Bronchial epithelial cell (primary cell): ENCODE data around the gene EXOC1. TPM values are rescaled to one million over a fixed set of nuclear protein-coding genes. Genes with fewer than 3 reads are reported as not detected.

Experiments
- DNase-seq: peaks from one replicate; pipeline ENCODE4 v3.0.0-alpha.2; 2010; ENCODE audit warnings: low read depth
- FAIRE-seq: peaks from 2 replicates; lab custom pipeline; 2011; peaks lifted over from hg19 to GRCh38; lab: Jason Lieb, UNC
- H3K27me3 ChIP-seq: 2 replicates; pipeline ENCODE4 v1.5.1; 2011; ENCODE audit warnings: low read length; ENCODE audit not compliant: control insufficient read depth, insufficient read depth
- H3K36me3 ChIP-seq: 2 replicates; pipeline ENCODE4 v1.5.1; 2011; ENCODE audit warnings: low read length; ENCODE audit not compliant: control insufficient read depth, insufficient read depth
- H3K4me3 ChIP-seq: 2 replicates; pipeline ENCODE4 v1.5.1; 2011; ENCODE audit warnings: mild to moderate bottlenecking, low read depth, low read length, control low read depth
- CTCF ChIP-seq: IDR thresholded peaks from 2 replicates; pipeline ENCODE4 v1.5.1; 2011; ENCODE audit warnings: mild to moderate bottlenecking, moderate library complexity, low read length, control low read depth, inconsistent platforms; ENCODE audit not compliant: insufficient read depth, severe bottlenecking
- total RNA-seq: library from RNA; depleted of rRNA; stranded (reverse); fragments of >200 nt; gene quantifications from 2 replicates; pipeline ENCODE4 v1.2.1, GENCODE V29; 2014

The EXOC1 gene
- total RNA-seq, 1 donor from 2014 or later: 36.9 TPM

DNA sequence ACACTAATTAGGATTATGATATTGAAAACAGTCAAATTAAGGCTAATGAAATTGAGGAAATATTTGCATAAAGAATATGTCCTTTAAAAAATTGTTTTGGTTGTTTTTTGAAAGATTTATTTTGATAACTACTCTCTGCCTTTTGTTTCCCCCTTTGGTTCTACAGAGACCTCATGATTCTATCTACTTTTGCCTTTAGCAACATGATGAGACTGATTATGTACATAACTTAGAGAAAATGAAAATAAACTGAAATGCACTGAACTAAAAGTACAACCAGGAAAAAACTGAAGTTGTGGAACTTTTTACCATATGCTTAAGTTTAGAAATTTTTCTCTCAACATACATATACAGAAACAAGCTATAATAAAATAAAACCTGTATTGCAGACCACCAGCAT lies 21.4 kb downstream of the EXOC1 start:
- Histone ChIP-seq H3K4me3 (no peak overlapping the region), H3K36me3 (peaks cover 12% of the 10 kb centered on the region), H3K27me3 (no peaks in the 10 kb centered on the region)
- DNase-seq (no peak), FAIRE-seq (no peak)
- TF ChIP-seq CTCF: no peak

GRCh38 chr4:55876387-55876786 lies 22.9 kb downstream of the EXOC1 start:
- no peak for FAIRE-seq
- TF ChIP-seq CTCF: no peak
- no peak for DNase-seq
- Histone ChIP-seq H3K27me3 (no peaks in the 10 kb centered on the region), H3K36me3 (peaks cover 10% of the 10 kb centered on the region), H3K4me3 (no peak overlapping the region)

- Histone ChIP-seq H3K4me3 (no peak overlapping the region), H3K36me3 (peaks cover 12% of the 10 kb centered on the region), H3K27me3 (no peaks in the 10 kb centered on the region)
- DNase-seq (no peak), FAIRE-seq (no peak)
- no peak for TF ChIP-seq CTCF
These were observed 25.8 kb downstream of the EXOC1 start for GRCh38 chr4:55879224-55879623.

DNA sequence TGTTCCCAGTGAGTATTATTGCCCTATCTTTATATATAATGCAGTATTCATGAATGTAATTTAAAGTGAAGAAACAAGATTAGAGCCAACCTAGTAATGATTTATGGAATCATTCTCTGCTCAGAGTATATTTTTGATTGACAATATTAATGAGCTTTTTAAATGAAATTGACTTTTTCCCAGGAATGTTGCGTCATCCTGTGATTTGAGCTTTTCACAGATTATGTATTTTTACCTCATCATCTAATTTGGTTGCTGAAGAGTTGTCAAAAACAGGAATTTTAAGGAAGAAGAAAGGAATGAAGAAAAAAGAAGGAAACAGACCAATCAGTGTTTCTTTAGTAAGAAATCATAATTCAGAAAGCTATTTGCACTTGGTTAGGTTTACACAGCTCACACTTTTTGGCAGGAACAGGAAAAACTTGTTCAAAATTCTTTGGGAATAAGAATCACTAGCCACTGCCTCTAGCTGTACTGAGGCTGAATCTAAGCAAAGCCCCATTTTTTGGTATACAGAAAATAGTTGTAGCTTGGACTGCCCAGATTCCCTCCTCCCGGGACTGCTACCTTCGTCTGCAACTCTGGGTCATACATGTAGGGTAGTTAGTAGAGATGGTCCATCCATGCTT lies 27.3 kb downstream of the EXOC1 start:
- DNase-seq (peak; percentile 11), FAIRE-seq (no peak)
- no peak overlapping the region for H3K4me3 ChIP-seq
- H3K36me3 ChIP-seq: peaks cover 12% of the 10 kb centered on the region
- TF ChIP-seq CTCF: no peak
- H3K27me3 ChIP-seq: no peaks in the 10 kb centered on the region

DNA sequence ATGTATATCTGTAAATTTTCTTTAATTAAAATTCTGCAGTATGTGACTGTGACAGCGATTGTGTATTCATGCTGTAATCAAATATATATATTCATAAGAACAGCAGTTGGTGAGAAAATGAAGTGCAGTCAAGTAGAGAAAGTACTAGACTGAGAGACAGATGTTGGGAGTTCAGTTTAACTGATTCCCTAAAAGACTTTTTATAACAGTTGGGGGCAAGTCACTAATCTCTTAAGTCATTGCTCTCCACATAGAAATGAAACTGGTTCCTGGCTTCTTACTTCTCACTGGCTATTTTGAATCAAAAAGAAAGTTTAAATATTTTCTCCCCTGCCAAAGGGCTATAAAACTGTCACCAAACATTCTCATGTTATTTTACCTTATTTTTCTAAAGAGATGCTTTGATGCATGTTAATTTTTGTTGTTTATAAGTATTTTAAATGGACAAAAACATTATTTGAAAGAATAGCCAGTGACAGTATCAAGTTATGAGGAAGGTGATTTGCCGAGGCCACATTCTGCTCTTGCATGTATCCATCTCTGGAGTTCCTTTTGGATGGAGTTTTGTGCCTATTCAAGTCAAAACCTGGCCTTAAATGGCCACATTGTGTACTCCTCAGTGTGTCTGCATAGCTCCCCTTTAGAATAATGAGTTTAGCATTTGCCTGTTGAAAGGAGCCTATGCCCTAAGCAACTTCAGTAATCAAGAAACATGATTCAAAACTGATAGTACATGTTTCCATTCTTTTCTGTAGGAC lies 30.8 kb downstream of the EXOC1 start:
- TF ChIP-seq CTCF: no peak
- Histone ChIP-seq H3K36me3 (peaks cover 5% of the 10 kb centered on the region), H3K4me3 (no peak overlapping the region), H3K27me3 (no peaks in the 10 kb centered on the region)
- DNase-seq: no peak
- no peak for FAIRE-seq
